A673 (cell line): Measurements from ENCODE around the gene PRR23E. TPM values are rescaled to one million over a fixed set of nuclear protein-coding genes. Genes with fewer than 3 reads are reported as not detected.

Experiments used
- BruUV-seq: library from RNA; stranded (reverse); fragments of 400-500 nt; replicated peaks from 2 replicates; lab custom pipeline; 2021; lab: Mats Ljungman, UMichigan
- CTCF ChIA-PET: fragments of 300-600 bp; sonication (Branson Sonifier 250); formaldehyde crosslinking; loops from one replicate; lab custom pipeline; 2022; ENCODE audit warnings: antibody characterized with exemption; lab: Charles Lee
- POLR2A ChIA-PET: fragments of 300-600 bp; sonication (Branson Sonifier 250); formaldehyde crosslinking; loops from one replicate; lab custom pipeline; 2022; ENCODE audit warnings: antibody characterized with exemption; ENCODE audit not compliant: low non-redundant PET; lab: Charles Lee
- DNase-seq: peaks from one replicate; pipeline ENCODE4 v3.0.0-alpha.2; 2015; ENCODE audit warnings: low spot score
- H3K27ac ChIP-seq: fragments of 200-600 bp; sonication (generic); 2 replicates; pipeline ENCODE4 v1.5.1; 2016; ENCODE audit warnings: mixed run types, low read depth, mild to moderate bottlenecking, mixed read lengths, antibody characterized with exemption, low read length; ENCODE audit not compliant: poor library complexity, severe bottlenecking
- H3K27me3 ChIP-seq: fragments of 200-600 bp; sonication (generic); replicated peaks from 2 replicates; pipeline ENCODE4 v1.6.1; 2017; ENCODE audit warnings: mixed run types, low read depth, mild to moderate bottlenecking, mixed read lengths, antibody characterized with exemption, low read length; ENCODE audit not compliant: insufficient read depth, poor library complexity
- H3K36me3 ChIP-seq: fragments of 200-600 bp; sonication (generic); 2 replicates; pipeline ENCODE4 v1.6.1; 2016; ENCODE audit warnings: mixed run types, mild to moderate bottlenecking, mixed read lengths, antibody characterized with exemption, low read length; ENCODE audit not compliant: insufficient read depth, poor library complexity, severe bottlenecking
- H3K4me1 ChIP-seq: fragments of 200-600 bp; sonication (generic); 2 replicates; pipeline ENCODE4 v1.6.1; 2017; ENCODE audit warnings: mixed run types, mild to moderate bottlenecking, mixed read lengths, antibody characterized with exemption, low read length; ENCODE audit not compliant: insufficient read depth, poor library complexity, severe bottlenecking
- H3K4me3 ChIP-seq: fragments of 200-600 bp; sonication (generic); 2 replicates; pipeline ENCODE4 v1.5.1; 2016; ENCODE audit warnings: low read depth, mixed run types, mild to moderate bottlenecking, mixed read lengths, low read length; ENCODE audit not compliant: poor library complexity, severe bottlenecking
- H3K9me3 ChIP-seq: fragments of 200-600 bp; sonication (generic); 2 replicates; pipeline ENCODE4 v1.6.1; 2016; ENCODE audit warnings: mixed run types, low read depth, mild to moderate bottlenecking, mixed read lengths, antibody characterized with exemption, low read length; ENCODE audit not compliant: poor library complexity, severe bottlenecking
- CTCF ChIP-seq: fragments of 300-800, 200-600 bp; sonication (generic); conservative IDR thresholded peaks from 2 replicates; pipeline ENCODE4 v1.5.1; 2017; ENCODE audit warnings: low read depth, mild to moderate bottlenecking, antibody characterized with exemption, low read length, moderate library complexity, mixed read lengths
- EZH2 ChIP-seq: fragments of 200-600 bp; sonication (generic); IDR thresholded peaks from 2 replicates; pipeline ENCODE4 v1.6.1; 2017; ENCODE audit warnings: borderline replicate concordance, low read depth, mild to moderate bottlenecking, mixed read lengths, antibody characterized with exemption, low read length; ENCODE audit not compliant: poor library complexity, severe bottlenecking
- intact Hi-C: fragments of 100-400 bp; cut with micrococcal nuclease; formaldehyde crosslinking; loops from one replicate; pipeline ENCODE4 v1.10.0; 2022; ENCODE audit not compliant: unreplicated experiment
- total RNA-seq: library from RNA; stranded (reverse); gene quantifications from 2 replicates; pipeline ENCODE4 v1.2.3, GENCODE V29; 2021

The PRR23E gene
- total RNA-seq, 1 experiment from 2014 or later, result not detected

DNA sequence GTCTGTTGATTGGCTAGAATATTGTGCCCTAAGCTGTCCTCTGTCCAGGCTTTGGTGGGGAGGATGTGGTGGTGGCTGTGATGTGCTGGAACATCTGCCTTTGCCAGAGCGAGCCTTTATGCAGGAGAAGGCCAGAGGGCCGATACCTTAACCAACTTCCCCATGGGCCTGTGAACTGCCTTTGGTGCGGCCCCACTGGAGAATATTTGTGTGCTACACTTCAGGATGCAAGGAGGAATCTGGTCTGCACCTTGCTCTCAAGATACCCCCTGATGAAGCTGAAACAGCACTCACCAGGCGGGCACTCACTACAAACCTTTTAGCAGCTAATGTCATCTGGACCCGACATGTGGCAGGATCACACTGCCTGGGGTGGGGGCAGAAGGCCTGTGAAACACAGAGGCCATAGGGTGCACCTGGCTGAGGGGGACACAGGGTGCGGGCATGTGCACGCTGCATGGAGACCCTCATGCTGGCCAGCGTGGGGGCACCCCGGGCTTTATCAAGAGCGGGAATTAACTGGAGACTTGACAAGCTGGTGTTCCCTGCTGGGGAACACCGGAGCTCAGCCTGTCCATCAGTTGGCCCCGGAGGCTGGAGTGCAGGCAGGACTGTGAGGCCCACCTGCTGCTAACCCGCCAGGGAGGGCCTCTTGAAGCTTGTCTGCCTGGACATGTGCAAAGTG lies 16.4 kb downstream of the PRR23E start:
- intact Hi-C loops, result no loop called here
- Histone ChIP-seq H3K36me3 (no peaks in the 10 kb centered on the region), H3K4me3 (no peak overlapping the region), H3K9me3 (no peaks in the 10 kb centered on the region), H3K4me1 (peaks cover 10% of the 10 kb centered on the region), H3K27me3 (no peaks in the 10 kb centered on the region), H3K27ac (no peak overlapping the region)
- DNase-seq, result no peak
- ChIA-PET CTCF (no interaction called here), POLR2A (no interaction called here)
- no TSS peak for BruUV-seq
- TF ChIP-seq EZH2 (no peak), CTCF (no peak)

- H3K27me3 ChIP-seq, result no peaks in the 10 kb centered on the region
- no peak overlapping the region for H3K4me3 ChIP-seq
- POLR2A ChIA-PET, result interaction anchor here (0.6 kb wide), 1 partner anchor 28 kb away, joined by 3 read pairs; no protein-coding TSS in a partner anchor
- no peaks in the 10 kb centered on the region for H3K36me3 ChIP-seq
- BruUV-seq, result no TSS peak
- H3K4me1 ChIP-seq, result peaks cover 14% of the 10 kb centered on the region
- no peak for DNase-seq
- CTCF ChIA-PET, result no interaction called here
- H3K9me3 ChIP-seq, result no peaks in the 10 kb centered on the region
- intact Hi-C loops, result no loop called here
- H3K27ac ChIP-seq, result no peak overlapping the region
- no peak for TF ChIP-seq CTCF
- no peak for TF ChIP-seq EZH2
These were observed 17.1 kb downstream of the PRR23E start for GRCh38 chr3:127209840-127210653.

DNA sequence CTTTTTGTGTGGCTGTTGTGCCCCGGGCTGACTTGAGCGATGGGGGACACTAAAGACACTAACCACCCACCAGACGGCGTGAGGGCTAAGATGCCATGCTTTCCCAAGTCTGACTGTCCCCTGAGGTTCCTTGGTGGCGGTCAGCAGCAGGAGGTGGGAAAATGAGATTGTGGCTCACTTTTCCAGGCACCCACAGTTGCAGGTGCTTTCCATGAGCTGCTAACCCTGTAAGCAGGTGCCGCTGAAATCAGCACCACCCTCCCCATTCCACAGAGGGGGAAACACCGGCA lies 17.7 kb downstream of the PRR23E start:
- Histone ChIP-seq H3K27ac (no peak overlapping the region), H3K4me1 (peaks cover 19% of the 10 kb centered on the region), H3K27me3 (no peaks in the 10 kb centered on the region), H3K4me3 (no peak overlapping the region), H3K36me3 (no peaks in the 10 kb centered on the region), H3K9me3 (no peaks in the 10 kb centered on the region)
- ChIA-PET CTCF (no interaction called here), POLR2A (interaction anchor here (0.6 kb wide), 1 partner anchor 27 kb away, joined by 3 read pairs; no protein-coding TSS in a partner anchor)
- no peak for DNase-seq
- no TSS peak for BruUV-seq
- intact Hi-C loops, result no loop called here
- TF ChIP-seq CTCF (no peak), EZH2 (no peak)
